Measurements from ENCODE around the gene EPB41L5.
A peak's percentile ranks its signal among the peaks of the same experiment; 100 is the strongest.

Gene EPB41L5

DNA sequence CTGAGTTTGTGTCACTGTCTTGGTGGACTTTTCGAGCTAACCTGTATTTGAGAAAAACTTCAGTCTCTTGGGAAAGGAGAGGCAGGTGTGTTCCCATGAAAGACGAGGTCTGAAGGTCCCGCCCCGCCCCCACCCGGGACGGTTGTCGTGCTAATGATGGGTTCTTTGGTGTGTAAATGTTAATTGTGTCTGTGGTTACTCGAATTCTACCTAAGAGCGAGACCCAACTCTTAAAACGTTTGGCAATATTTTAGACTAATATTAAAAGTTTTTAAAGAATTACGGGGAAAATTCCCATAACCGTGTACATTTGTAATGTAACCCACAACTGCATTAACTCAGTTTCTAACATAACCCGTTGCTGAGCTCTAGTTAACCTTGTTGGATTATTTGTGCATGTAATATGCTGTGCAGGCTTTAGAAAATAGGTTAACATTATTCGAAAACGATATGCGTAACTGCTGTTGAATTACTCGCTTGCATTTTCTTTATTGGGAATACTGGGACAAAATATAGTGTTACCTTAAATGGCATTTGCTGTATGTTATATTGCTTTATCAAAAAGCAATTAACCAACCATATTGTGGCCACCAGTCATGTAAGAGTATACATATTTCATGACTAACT, 833 bp downstream of the EPB41L5 start:
- no peaks in the 10 kb centered on the region for H3K9me3 ChIP-seq (ENCODE audit: control insufficient read depth, low read length)

DNA sequence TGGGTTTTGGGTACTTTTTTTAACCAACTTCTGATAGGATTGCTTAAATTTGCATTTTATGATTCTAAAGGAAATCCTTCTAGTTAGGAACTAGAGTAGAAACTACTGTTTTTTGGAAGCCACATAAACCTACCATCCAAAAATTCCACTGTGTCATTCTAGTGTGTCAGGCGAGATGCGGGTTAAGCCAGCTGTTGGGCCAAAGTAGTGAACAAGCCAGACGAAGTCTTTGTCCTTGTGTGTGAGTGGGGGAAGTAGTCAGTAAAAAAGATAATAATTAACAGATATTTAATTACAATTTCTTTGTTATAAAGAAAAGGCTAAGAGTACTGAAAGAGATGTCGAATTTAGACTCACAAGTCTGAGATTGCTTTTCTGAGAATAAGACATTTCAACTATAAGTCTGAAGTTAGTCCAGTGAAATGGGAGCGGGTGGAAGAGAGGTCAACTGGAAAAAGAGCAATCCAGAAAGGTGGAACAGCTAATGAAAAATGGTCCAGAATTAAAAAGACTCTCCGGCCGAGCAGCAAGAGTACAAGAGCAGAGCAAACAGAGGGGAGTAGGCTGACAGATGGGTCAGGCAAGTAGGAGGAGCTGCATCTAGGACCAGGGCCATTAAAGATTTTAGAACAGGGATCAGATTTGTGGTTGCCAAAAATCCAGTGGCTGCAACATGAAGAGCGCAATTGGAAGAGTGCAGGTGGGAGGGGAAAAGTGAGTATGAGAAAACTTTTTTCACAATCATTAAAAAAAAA, 1.5 kb downstream of the EPB41L5 start:
- H3K9ac ChIP-seq, result no peak overlapping the region

More for the DNA sequence above, 833 bp downstream of the EPB41L5 start:
- Histone ChIP-seq H2AFZ (peak overlapping the region; percentile 98), H3K36me3 (ENCODE audit: control insufficient read depth, insufficient read depth, low read length) (no peaks in the 10 kb centered on the region), H3K4me1 (peaks cover 4% of the 10 kb centered on the region), H3K27ac (peak overlapping the region; percentile 93), H3K4me3 (ENCODE audit: low read depth, low read length) (peak overlapping the region; percentile 86), H3K4me2 (ENCODE audit: low read length) (peak overlapping the region; percentile 95), H3K27me3 (ENCODE audit: control insufficient read depth, insufficient read depth, low read length) (no peaks in the 10 kb centered on the region), H3K79me2 (peaks cover 9% of the 10 kb centered on the region), H3K9ac (peak overlapping the region; percentile 63)
- TF ChIP-seq, protein P1, sequence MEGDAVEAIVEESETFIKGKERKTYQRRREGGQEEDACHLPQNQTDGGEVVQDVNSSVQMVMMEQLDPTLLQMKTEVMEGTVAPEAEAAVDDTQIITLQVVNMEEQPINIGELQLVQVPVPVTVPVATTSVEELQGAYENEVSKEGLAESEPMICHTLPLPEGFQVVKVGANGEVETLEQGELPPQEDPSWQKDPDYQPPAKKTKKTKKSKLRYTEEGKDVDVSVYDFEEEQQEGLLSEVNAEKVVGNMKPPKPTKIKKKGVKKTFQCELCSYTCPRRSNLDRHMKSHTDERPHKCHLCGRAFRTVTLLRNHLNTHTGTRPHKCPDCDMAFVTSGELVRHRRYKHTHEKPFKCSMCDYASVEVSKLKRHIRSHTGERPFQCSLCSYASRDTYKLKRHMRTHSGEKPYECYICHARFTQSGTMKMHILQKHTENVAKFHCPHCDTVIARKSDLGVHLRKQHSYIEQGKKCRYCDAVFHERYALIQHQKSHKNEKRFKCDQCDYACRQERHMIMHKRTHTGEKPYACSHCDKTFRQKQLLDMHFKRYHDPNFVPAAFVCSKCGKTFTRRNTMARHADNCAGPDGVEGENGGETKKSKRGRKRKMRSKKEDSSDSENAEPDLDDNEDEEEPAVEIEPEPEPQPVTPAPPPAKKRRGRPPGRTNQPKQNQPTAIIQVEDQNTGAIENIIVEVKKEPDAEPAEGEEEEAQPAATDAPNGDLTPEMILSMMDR (IDR thresholded peaks at IDR 0.05), result no peak

DNA sequence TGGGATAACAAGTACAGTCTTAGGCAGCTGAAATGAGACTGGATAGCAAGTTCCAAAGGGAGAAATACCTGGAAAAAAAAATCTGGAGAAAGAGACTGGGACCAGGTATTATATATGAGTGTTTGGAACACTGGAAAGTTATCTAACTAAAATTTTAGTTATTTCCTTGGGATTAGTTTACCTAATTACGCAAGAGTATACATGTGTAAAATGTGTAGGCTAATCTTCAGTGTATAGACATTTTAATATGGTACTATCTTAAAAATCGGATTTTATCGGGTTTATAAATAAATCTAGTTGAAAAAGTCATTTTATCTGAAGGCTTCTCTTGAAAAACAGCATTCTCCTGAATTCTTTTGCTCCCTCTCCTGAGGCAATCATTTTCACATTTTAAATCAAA, 3.9 kb downstream of the EPB41L5 start:
- Histone ChIP-seq H3K36me3 (ENCODE audit: control insufficient read depth, insufficient read depth, low read length) (no peaks in the 10 kb centered on the region), H3K79me2 (peaks cover 6% of the 10 kb centered on the region), H3K4me3 (ENCODE audit: low read depth, low read length) (no peak overlapping the region), H3K4me2 (ENCODE audit: low read length) (no peak overlapping the region), H3K9me3 (ENCODE audit: control insufficient read depth, low read length) (no peaks in the 10 kb centered on the region), H2AFZ (no peak overlapping the region), H3K4me1 (peaks cover 4% of the 10 kb centered on the region), H3K27ac (no peak overlapping the region), H3K27me3 (ENCODE audit: control insufficient read depth, insufficient read depth, low read length) (no peaks in the 10 kb centered on the region), H3K9ac (no peak overlapping the region)
- TF ChIP-seq, protein P1 (IDR thresholded peaks at IDR 0.05), result no peak

More for the DNA sequence above, 1.5 kb downstream of the EPB41L5 start:
- H3K27ac ChIP-seq, result peak overlapping the region; percentile 93
- peak overlapping the region; percentile 5 for H2AFZ ChIP-seq
- H3K4me3 ChIP-seq (ENCODE audit: low read depth, low read length), result peak overlapping the region; percentile 86
- TF ChIP-seq, protein P1 (IDR thresholded peaks at IDR 0.05), result no peak
- no peaks in the 10 kb centered on the region for H3K9me3 ChIP-seq (ENCODE audit: control insufficient read depth, low read length)
- H3K4me1 ChIP-seq, result peaks cover 4% of the 10 kb centered on the region
- H3K79me2 ChIP-seq, result peaks cover 9% of the 10 kb centered on the region
- H3K27me3 ChIP-seq (ENCODE audit: control insufficient read depth, insufficient read depth, low read length), result no peaks in the 10 kb centered on the region
- peak overlapping the region; percentile 95 for H3K4me2 ChIP-seq (ENCODE audit: low read length)
- no peaks in the 10 kb centered on the region for H3K36me3 ChIP-seq (ENCODE audit: control insufficient read depth, insufficient read depth, low read length)

DNA sequence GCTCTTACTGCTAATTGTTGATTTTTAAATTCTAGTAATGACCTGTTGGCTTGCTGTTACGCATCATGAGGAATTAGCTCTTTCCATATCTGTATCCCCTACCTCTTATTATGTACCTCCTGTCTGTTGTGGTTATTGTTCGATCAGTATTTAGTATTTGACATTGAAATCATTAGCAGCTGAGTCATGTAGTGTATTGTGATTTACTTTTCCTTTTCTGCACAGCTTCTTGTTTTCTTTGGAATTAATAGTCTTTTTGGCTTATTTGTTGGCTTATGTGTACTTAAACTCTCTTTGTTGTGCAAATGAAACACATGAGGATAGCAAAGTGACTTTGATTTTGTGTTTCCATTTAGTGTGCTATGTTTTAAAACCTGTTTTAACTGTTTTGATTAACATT, 4.3 kb downstream of the EPB41L5 start:
- Histone ChIP-seq H3K4me3 (ENCODE audit: low read depth, low read length) (no peak overlapping the region), H3K36me3 (ENCODE audit: control insufficient read depth, insufficient read depth, low read length) (no peaks in the 10 kb centered on the region), H2AFZ (no peak overlapping the region), H3K4me1 (peaks cover 2% of the 10 kb centered on the region), H3K79me2 (peaks cover 6% of the 10 kb centered on the region), H3K9ac (no peak overlapping the region), H3K4me2 (ENCODE audit: low read length) (no peak overlapping the region), H3K27ac (no peak overlapping the region), H3K27me3 (ENCODE audit: control insufficient read depth, insufficient read depth, low read length) (no peaks in the 10 kb centered on the region), H3K9me3 (ENCODE audit: control insufficient read depth, low read length) (no peaks in the 10 kb centered on the region)
- TF ChIP-seq, protein P1 (IDR thresholded peaks at IDR 0.05), result no peak
